AG04450 (cell line): ENCODE results near the gene SLC1A1. TPM values are rescaled to one million over a fixed set of nuclear protein-coding genes. Genes with fewer than 3 reads are reported as not detected.

Source experiments
- CTCF ChIA-PET: fragments of 300-600, 350-600 bp; formaldehyde crosslinking; extraction: SDS; loops from one replicate; lab custom pipeline; 2022; ENCODE audit warnings: antibody characterized with exemption, inconsistent platforms; lab: Charles Lee
- POLR2A ChIA-PET: fragments of 350-600 bp; formaldehyde crosslinking; extraction: SDS; loops from one replicate; lab custom pipeline; 2021; ENCODE audit warnings: antibody characterized with exemption, inconsistent platforms; lab: Yijun Ruan, JAX
- DNase-seq: peaks from one replicate; pipeline ENCODE4 v3.0.0-alpha.2; 2011; ENCODE audit warnings: low read depth, low spot score
- H3K27ac ChIP-seq: one replicate; pipeline ENCODE4 v1.5.1; 2012; ENCODE audit warnings: low read depth, low read length, control low read depth
- H3K27me3 ChIP-seq: one replicate; pipeline ENCODE4 v1.6.0; 2012; ENCODE audit warnings: low read length; ENCODE audit not compliant: control insufficient read depth, insufficient read depth
- H3K4me3 ChIP-seq: 2 replicates; pipeline ENCODE4 v1.5.1; 2011; ENCODE audit warnings: mild to moderate bottlenecking, low read depth, low read length, control low read depth
- H3K9me3 ChIP-seq: 2 replicates; pipeline ENCODE4 v1.5.1; 2012; ENCODE audit warnings: low read length; ENCODE audit not compliant: control insufficient read depth, insufficient read depth
- CTCF ChIP-seq: IDR thresholded peaks from 2 replicates; pipeline ENCODE4 v1.5.1; 2011; ENCODE audit warnings: low read depth, low read length, control low read depth, inconsistent platforms
- polyA plus RNA-seq: library from polyadenylated mRNA; depleted of rRNA; stranded (reverse); fragments of >200 nt; gene quantifications from 2 replicates; pipeline ENCODE4 v1.2.3, GENCODE V29; 2011

Gene SLC1A1
- polyA plus RNA-seq, 1 experiment: 0.55 TPM

GRCh38 chr9:4573634-4574389 lies 83.5 kb downstream of the SLC1A1 start:
- POLR2A ChIA-PET: no interaction called here
- H3K27ac ChIP-seq: no peak overlapping the region
- CTCF ChIA-PET: no interaction called here
- no peaks in the 10 kb centered on the region for H3K9me3 ChIP-seq
- TF ChIP-seq CTCF: no peak
- H3K4me3 ChIP-seq: no peak overlapping the region
- DNase-seq: no peak
- H3K27me3 ChIP-seq: no peaks in the 10 kb centered on the region

- TF ChIP-seq CTCF: no peak
- ChIA-PET POLR2A (no interaction called here), CTCF (no interaction called here)
- Histone ChIP-seq H3K9me3 (no peaks in the 10 kb centered on the region), H3K4me3 (no peak overlapping the region), H3K27ac (no peak overlapping the region), H3K27me3 (no peaks in the 10 kb centered on the region)
- DNase-seq: no peak
These were observed 84.5 kb downstream of the SLC1A1 start for GRCh38 chr9:4574657-4575243.

- no peak for DNase-seq
- ChIA-PET POLR2A (no interaction called here), CTCF (no interaction called here)
- Histone ChIP-seq H3K27ac (no peak overlapping the region), H3K9me3 (no peaks in the 10 kb centered on the region), H3K4me3 (no peak overlapping the region), H3K27me3 (no peaks in the 10 kb centered on the region)
- TF ChIP-seq CTCF: no peak
These were observed 85.7 kb downstream of the SLC1A1 start for GRCh38 chr9:4575997-4576396.

- H3K4me3 ChIP-seq: no peak overlapping the region
- H3K27ac ChIP-seq: no peak overlapping the region
- H3K9me3 ChIP-seq: no peaks in the 10 kb centered on the region
- no peak for TF ChIP-seq CTCF
- ChIA-PET POLR2A (no interaction called here), CTCF (no interaction called here)
- H3K27me3 ChIP-seq: no peaks in the 10 kb centered on the region
- no peak for DNase-seq
These were observed 86.2 kb downstream of the SLC1A1 start for GRCh38 chr9:4576448-4576847.

- DNase-seq: no peak
- no peak overlapping the region for H3K27ac ChIP-seq
- no peaks in the 10 kb centered on the region for H3K27me3 ChIP-seq
- no peak for TF ChIP-seq CTCF
- no peaks in the 10 kb centered on the region for H3K9me3 ChIP-seq
- ChIA-PET CTCF (no interaction called here), POLR2A (no interaction called here)
- no peak overlapping the region for H3K4me3 ChIP-seq
These were observed 88.7 kb downstream of the SLC1A1 start for GRCh38 chr9:4579001-4579400.
